HG03039 (cell line): Measurements from ENCODE around the gene ADNP.

Experiments used
- ATAC-seq: cut with Tn5 transposase; IDR thresholded peaks from one replicate; pipeline ENCODE4 v1.9.1; 2021; ENCODE audit warnings: mild to moderate bottlenecking, moderate library complexity; ENCODE audit not compliant: unreplicated experiment

The ADNP gene

GRCh38 chr20:50874111-50874757, 57.0 kb downstream of the ADNP start:
- no peak for ATAC-seq

GRCh38 chr20:50873585-50873984, 57.7 kb downstream of the ADNP start:
- ATAC-seq = no peak

- ATAC-seq = no peak
These were observed 58.4 kb downstream of the ADNP start for GRCh38 chr20:50872560-50873425.

- no peak for ATAC-seq
These were observed 60.6 kb downstream of the ADNP start for GRCh38 chr20:50870561-50871161.

- ATAC-seq = no peak
These were observed 62.4 kb downstream of the ADNP start for GRCh38 chr20:50868509-50869495.

GRCh38 chr20:50867805-50868204, 63.4 kb downstream of the ADNP start:
- ATAC-seq = no peak

GRCh38 chr20:50866831-50867230, 64.4 kb downstream of the ADNP start:
- no peak for ATAC-seq

- no peak for ATAC-seq
These were observed 65.1 kb downstream of the ADNP start for GRCh38 chr20:50866036-50866685.

GRCh38 chr20:50865591-50865990, 65.6 kb downstream of the ADNP start:
- no peak for ATAC-seq

GRCh38 chr20:50865114-50865513, 66.1 kb downstream of the ADNP start:
- no peak for ATAC-seq

GRCh38 chr20:50862546-50862945, 68.7 kb downstream of the ADNP start:
- ATAC-seq = no peak

- no peak for ATAC-seq
These were observed 70.2 kb downstream of the ADNP start for GRCh38 chr20:50861012-50861411.

GRCh38 chr20:50859161-50859560, 72.1 kb downstream of the ADNP start:
- no peak for ATAC-seq

- no peak for ATAC-seq
These were observed 72.7 kb downstream of the ADNP start for GRCh38 chr20:50858525-50858924.

- ATAC-seq = no peak
These were observed 73.9 kb downstream of the ADNP start for GRCh38 chr20:50857348-50857747.

- ATAC-seq = no peak
These were observed 74.7 kb downstream of the ADNP start for GRCh38 chr20:50856475-50857041.

GRCh38 chr20:50855498-50856474, 75.5 kb downstream of the ADNP start:
- no peak for ATAC-seq

- no peak for ATAC-seq
These were observed 76.6 kb downstream of the ADNP start for GRCh38 chr20:50854506-50855249.
